Measurements from ENCODE around the gene EGLN3.

The EGLN3 gene

DNA sequence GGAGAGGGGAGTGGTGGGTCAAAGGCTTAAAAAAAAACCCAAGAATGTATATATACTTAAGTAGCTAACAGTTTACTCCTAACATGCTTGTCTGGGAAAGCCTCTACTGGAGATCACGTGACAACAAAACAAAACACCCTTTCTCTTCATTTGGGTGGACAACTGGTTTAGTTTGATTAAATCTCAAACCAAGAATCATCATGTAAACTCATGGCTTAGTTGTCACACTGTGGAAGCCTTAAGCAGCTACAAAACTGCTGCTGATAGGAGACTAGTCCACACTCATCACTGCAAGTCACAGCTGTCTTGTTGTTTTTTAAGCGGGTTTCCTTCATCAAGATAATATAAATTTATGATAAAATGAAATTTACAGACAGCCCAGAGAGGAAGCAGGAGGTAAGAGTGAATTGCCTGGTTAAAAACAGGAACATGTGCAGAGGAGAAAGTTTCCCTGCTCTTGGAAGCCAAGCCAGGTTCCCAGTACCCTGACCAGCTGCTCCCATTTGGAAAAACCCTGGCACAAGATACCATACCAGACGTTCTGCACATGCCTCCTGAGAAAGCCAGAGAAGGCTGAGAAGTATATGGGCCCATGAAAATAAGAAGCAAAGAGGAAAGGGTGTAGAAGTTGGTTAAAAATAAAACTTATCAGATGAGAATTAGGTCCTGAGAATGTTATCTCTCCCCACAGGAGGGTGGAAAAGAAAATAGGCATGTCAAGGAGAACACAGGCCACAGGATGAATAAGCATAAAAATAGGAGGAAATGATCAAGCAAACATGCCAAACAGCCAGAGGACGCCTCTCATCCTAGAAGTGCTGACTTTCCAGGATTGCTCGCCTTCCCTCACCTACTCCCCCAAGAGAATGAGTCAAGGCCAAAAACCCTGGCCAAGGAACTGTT lies 34.0 kb downstream of the EGLN3 start:
- TF ChIP-seq, protein P1, sequence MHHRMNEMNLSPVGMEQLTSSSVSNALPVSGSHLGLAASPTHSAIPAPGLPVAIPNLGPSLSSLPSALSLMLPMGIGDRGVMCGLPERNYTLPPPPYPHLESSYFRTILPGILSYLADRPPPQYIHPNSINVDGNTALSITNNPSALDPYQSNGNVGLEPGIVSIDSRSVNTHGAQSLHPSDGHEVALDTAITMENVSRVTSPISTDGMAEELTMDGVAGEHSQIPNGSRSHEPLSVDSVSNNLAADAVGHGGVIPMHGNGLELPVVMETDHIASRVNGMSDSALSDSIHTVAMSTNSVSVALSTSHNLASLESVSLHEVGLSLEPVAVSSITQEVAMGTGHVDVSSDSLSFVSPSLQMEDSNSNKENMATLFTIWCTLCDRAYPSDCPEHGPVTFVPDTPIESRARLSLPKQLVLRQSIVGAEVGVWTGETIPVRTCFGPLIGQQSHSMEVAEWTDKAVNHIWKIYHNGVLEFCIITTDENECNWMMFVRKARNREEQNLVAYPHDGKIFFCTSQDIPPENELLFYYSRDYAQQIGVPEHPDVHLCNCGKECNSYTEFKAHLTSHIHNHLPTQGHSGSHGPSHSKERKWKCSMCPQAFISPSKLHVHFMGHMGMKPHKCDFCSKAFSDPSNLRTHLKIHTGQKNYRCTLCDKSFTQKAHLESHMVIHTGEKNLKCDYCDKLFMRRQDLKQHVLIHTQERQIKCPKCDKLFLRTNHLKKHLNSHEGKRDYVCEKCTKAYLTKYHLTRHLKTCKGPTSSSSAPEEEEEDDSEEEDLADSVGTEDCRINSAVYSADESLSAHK (tag by site-specific recombination; IDR thresholded peaks at IDR 0.05): no peak
- TF ChIP-seq, protein P2, sequence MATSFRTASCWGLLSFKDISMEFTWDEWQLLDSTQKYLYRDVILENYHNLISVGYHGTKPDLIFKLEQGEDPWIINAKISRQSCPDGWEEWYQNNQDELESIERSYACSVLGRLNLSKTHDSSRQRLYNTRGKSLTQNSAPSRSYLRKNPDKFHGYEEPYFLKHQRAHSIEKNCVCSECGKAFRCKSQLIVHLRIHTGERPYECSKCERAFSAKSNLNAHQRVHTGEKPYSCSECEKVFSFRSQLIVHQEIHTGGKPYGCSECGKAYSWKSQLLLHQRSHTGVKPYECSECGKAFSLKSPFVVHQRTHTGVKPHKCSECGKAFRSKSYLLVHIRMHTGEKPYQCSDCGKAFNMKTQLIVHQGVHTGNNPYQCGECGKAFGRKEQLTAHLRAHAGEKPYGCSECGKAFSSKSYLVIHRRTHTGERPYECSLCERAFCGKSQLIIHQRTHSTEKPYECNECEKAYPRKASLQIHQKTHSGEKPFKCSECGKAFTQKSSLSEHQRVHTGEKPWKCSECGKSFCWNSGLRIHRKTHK (tag by site-specific recombination; IDR thresholded peaks at IDR 0.05): no peak
- TF ChIP-seq, protein P3, sequence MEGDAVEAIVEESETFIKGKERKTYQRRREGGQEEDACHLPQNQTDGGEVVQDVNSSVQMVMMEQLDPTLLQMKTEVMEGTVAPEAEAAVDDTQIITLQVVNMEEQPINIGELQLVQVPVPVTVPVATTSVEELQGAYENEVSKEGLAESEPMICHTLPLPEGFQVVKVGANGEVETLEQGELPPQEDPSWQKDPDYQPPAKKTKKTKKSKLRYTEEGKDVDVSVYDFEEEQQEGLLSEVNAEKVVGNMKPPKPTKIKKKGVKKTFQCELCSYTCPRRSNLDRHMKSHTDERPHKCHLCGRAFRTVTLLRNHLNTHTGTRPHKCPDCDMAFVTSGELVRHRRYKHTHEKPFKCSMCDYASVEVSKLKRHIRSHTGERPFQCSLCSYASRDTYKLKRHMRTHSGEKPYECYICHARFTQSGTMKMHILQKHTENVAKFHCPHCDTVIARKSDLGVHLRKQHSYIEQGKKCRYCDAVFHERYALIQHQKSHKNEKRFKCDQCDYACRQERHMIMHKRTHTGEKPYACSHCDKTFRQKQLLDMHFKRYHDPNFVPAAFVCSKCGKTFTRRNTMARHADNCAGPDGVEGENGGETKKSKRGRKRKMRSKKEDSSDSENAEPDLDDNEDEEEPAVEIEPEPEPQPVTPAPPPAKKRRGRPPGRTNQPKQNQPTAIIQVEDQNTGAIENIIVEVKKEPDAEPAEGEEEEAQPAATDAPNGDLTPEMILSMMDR (tag by site-specific recombination; IDR thresholded peaks at IDR 0.05): no peak
- TF ChIP-seq, protein P4, sequence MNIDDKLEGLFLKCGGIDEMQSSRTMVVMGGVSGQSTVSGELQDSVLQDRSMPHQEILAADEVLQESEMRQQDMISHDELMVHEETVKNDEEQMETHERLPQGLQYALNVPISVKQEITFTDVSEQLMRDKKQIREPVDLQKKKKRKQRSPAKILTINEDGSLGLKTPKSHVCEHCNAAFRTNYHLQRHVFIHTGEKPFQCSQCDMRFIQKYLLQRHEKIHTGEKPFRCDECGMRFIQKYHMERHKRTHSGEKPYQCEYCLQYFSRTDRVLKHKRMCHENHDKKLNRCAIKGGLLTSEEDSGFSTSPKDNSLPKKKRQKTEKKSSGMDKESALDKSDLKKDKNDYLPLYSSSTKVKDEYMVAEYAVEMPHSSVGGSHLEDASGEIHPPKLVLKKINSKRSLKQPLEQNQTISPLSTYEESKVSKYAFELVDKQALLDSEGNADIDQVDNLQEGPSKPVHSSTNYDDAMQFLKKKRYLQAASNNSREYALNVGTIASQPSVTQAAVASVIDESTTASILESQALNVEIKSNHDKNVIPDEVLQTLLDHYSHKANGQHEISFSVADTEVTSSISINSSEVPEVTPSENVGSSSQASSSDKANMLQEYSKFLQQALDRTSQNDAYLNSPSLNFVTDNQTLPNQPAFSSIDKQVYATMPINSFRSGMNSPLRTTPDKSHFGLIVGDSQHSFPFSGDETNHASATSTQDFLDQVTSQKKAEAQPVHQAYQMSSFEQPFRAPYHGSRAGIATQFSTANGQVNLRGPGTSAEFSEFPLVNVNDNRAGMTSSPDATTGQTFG (tag by site-specific recombination; IDR thresholded peaks at IDR 0.05; ENCODE audit: borderline replicate concordance): no peak
- TF ChIP-seq ZNF24 (tag by site-specific recombination; IDR thresholded peaks at IDR 0.05) (no peak), ZNF626 (tag by site-specific recombination; IDR thresholded peaks at IDR 0.05) (no peak), ZNF248 (tag by site-specific recombination; IDR thresholded peaks at IDR 0.05) (no peak), ZFP3 (tag by site-specific recombination; IDR thresholded peaks at IDR 0.05; ENCODE audit: low read depth) (no peak), ZNF23 (tag by site-specific recombination; IDR thresholded peaks at IDR 0.05; ENCODE audit: borderline replicate concordance) (no peak)
- TF ChIP-seq, protein P5, sequence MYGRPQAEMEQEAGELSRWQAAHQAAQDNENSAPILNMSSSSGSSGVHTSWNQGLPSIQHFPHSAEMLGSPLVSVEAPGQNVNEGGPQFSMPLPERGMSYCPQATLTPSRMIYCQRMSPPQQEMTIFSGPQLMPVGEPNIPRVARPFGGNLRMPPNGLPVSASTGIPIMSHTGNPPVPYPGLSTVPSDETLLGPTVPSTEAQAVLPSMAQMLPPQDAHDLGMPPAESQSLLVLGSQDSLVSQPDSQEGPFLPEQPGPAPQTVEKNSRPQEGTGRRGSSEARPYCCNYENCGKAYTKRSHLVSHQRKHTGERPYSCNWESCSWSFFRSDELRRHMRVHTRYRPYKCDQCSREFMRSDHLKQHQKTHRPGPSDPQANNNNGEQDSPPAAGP (tag by site-specific recombination; IDR thresholded peaks at IDR 0.05): no peak
- H3K27ac ChIP-seq (ENCODE audit: extremely low read depth, low read depth, low read length): no peak overlapping the region
- ChIA-PET POLR2A (no interaction called here), CTCF (no interaction called here)
- H3K4me3 ChIP-seq (ENCODE audit: low read depth, low read length): no peak overlapping the region
- H3K4me1 ChIP-seq (ENCODE audit: control insufficient read depth, insufficient read depth, low read length): no peaks in the 10 kb centered on the region
- no peaks in the 10 kb centered on the region for H3K9me3 ChIP-seq (ENCODE audit: control insufficient read depth, insufficient read depth, low read depth, low read length)
- H3K36me3 ChIP-seq (ENCODE audit: control insufficient read depth in 2 of 2, insufficient read depth in 1 of 2, low read length in 2 of 2): peaks cover 0 to 4% of the 10 kb centered on the region in 2 experiments; a peak in 1 of 3 replicates

DNA sequence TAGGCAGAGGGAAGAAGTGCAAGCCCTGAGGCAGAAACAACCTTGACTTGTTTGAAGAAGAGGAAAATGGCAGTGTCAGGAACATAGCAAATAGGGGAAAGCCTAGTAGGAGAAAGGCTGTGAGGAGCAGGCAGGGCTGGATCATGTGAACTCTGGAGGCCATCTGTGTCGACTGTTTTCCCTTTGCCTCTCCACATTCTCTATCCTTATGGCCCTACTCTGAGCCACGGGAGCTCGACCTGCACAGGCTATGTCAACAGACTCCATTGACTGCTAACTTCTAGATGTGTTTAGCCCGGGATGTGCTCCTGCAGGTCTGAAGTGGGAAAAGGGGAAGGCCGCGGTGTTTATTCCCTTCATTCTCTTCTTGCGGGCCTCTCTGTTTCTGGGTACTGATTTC lies 35.2 kb downstream of the EGLN3 start:
- Histone ChIP-seq H3K9me3 (ENCODE audit: control insufficient read depth, insufficient read depth, low read depth, low read length) (no peaks in the 10 kb centered on the region), H3K4me3 (ENCODE audit: low read depth, low read length) (no peak overlapping the region), H3K27ac (ENCODE audit: extremely low read depth, low read depth, low read length) (no peak overlapping the region), H3K4me1 (ENCODE audit: control insufficient read depth, insufficient read depth, low read length) (no peaks in the 10 kb centered on the region), H3K36me3 (ENCODE audit: control insufficient read depth in 2 of 2, insufficient read depth in 1 of 2, low read length in 2 of 2) (no peaks in the 10 kb centered on the region)
- no peak for TF ChIP-seq ZNF211 (tag by site-specific recombination; IDR thresholded peaks at IDR 0.05; ENCODE audit: low read depth)
- POLR2A ChIA-PET: no interaction called here
- CTCF ChIA-PET: no interaction called here

All from HEK293 (cell line).